ENCODE results near the gene NTSR1. TPM values are rescaled to one million over a fixed set of nuclear protein-coding genes. Genes with fewer than 3 reads are reported as not detected.

NTSR1 gene
- polyA plus RNA-seq, 1 donor from 2014 or later: 0.05 TPM

DNA sequence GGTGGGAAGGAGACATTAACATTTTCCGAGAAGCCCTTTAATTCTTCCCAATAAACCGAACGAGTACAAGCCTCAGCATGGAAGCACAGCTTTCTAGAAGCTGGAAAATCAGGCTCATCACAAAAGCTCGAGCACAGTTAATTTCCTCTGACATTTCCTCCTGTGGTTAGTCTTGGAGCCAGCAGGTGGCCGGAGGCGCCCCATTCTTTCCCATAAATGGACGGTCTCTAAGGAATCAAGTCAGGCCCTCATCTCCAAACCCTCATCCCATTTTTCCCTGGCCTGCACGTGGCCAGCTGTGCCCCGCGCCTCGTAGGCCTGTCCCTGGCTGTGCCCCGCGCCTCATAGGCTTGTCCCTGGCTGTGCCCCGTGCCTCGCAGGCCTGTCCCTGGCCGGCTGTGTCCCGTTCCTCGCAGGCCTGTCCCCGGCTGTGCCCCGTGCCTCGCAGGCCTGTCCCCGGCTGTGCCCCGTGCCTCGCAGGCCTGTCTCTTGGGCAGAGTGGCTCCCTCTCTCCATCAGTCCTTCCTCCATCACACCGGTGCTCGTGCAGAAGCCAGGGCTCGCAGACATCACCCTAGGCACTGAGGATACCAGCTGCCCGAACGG, 19.7 kb upstream of the NTSR1 start:
- no peaks in the 10 kb centered on the region for H3K9me2 ChIP-seq (ENCODE audit: insufficient read depth, low read length)

DNA sequence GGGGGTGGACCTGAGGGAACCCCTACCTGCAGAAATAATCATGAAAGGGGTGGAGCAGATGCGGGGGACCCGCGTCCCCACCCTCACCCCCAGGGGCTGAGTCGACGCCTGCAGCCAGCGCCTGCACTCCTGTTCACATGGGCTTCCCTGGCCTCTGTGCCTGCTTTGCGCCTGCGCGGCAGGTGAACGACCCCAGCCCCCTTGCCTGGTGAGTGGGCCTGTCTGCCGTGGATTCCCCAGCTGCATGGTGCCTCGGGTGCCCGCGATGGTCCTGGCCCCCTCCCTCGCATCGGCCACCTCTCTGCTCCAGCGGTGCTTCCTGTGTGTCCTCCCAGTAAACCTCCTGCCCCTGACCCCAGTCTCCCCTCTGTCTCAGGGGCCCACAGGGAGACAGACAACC, 18.8 kb upstream of the NTSR1 start:
- H3K9ac ChIP-seq (ENCODE audit: low read length): no peak overlapping the region
- TF ChIP-seq POLR2AphosphoS5 (IDR thresholded peaks at IDR 0.05): no peak
- TF ChIP-seq, protein P1, sequence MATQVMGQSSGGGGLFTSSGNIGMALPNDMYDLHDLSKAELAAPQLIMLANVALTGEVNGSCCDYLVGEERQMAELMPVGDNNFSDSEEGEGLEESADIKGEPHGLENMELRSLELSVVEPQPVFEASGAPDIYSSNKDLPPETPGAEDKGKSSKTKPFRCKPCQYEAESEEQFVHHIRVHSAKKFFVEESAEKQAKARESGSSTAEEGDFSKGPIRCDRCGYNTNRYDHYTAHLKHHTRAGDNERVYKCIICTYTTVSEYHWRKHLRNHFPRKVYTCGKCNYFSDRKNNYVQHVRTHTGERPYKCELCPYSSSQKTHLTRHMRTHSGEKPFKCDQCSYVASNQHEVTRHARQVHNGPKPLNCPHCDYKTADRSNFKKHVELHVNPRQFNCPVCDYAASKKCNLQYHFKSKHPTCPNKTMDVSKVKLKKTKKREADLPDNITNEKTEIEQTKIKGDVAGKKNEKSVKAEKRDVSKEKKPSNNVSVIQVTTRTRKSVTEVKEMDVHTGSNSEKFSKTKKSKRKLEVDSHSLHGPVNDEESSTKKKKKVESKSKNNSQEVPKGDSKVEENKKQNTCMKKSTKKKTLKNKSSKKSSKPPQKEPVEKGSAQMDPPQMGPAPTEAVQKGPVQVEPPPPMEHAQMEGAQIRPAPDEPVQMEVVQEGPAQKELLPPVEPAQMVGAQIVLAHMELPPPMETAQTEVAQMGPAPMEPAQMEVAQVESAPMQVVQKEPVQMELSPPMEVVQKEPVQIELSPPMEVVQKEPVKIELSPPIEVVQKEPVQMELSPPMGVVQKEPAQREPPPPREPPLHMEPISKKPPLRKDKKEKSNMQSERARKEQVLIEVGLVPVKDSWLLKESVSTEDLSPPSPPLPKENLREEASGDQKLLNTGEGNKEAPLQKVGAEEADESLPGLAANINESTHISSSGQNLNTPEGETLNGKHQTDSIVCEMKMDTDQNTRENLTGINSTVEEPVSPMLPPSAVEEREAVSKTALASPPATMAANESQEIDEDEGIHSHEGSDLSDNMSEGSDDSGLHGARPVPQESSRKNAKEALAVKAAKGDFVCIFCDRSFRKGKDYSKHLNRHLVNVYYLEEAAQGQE (IDR thresholded peaks at IDR 0.05; ENCODE audit: borderline replicate concordance): no peak
- TF ChIP-seq MXI1 (conservative IDR thresholded peaks at IDR 0.05; ENCODE audit: poor library complexity, severe bottlenecking): no peak
- TF ChIP-seq, protein P2, sequence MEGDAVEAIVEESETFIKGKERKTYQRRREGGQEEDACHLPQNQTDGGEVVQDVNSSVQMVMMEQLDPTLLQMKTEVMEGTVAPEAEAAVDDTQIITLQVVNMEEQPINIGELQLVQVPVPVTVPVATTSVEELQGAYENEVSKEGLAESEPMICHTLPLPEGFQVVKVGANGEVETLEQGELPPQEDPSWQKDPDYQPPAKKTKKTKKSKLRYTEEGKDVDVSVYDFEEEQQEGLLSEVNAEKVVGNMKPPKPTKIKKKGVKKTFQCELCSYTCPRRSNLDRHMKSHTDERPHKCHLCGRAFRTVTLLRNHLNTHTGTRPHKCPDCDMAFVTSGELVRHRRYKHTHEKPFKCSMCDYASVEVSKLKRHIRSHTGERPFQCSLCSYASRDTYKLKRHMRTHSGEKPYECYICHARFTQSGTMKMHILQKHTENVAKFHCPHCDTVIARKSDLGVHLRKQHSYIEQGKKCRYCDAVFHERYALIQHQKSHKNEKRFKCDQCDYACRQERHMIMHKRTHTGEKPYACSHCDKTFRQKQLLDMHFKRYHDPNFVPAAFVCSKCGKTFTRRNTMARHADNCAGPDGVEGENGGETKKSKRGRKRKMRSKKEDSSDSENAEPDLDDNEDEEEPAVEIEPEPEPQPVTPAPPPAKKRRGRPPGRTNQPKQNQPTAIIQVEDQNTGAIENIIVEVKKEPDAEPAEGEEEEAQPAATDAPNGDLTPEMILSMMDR (IDR thresholded peaks at IDR 0.05; ENCODE audit: poor library complexity, severe bottlenecking): no peak
- TF ChIP-seq EZH2 (IDR thresholded peaks at IDR 0.05; ENCODE audit: borderline replicate concordance, insufficient read depth, low read length, poor library complexity, severe bottlenecking): no peak
- TF ChIP-seq SMC3 (conservative IDR thresholded peaks at IDR 0.05; ENCODE audit: poor library complexity): no peak
- no peak for TF ChIP-seq RAD21 (conservative IDR thresholded peaks at IDR 0.05)
- TF ChIP-seq TAF1 (IDR thresholded peaks at IDR 0.05; ENCODE audit: low read depth): no peak
- TF ChIP-seq EP300 (conservative IDR thresholded peaks at IDR 0.05; ENCODE audit: poor library complexity, severe bottlenecking): no peak
- H3K9me2 ChIP-seq (ENCODE audit: insufficient read depth, low read length): no peaks in the 10 kb centered on the region
- H3F3A ChIP-seq (ENCODE audit: insufficient read depth, low read length, poor library complexity, severe bottlenecking): peaks cover 7% of the 10 kb centered on the region
- no peak overlapping the region for H3K27ac ChIP-seq (ENCODE audit: low read length)
- no peak overlapping the region for H3K4me2 ChIP-seq (ENCODE audit: low read length)
- no peaks in the 10 kb centered on the region for H3K27me3 ChIP-seq (ENCODE audit: insufficient read depth, low read depth, low read length)
- no peaks in the 10 kb centered on the region for H3K9me3 ChIP-seq (ENCODE audit: low read length)
- H4K20me1 ChIP-seq (ENCODE audit: insufficient read depth): no peaks in the 10 kb centered on the region
- no peaks in the 10 kb centered on the region for H3K79me2 ChIP-seq (replicated peaks; ENCODE audit: insufficient read depth, low read length)
- H3K4me3 ChIP-seq (ENCODE audit: low read length): no peak overlapping the region
- H2AFZ ChIP-seq (ENCODE audit: low read depth, low read length): no peak overlapping the region
- no peaks in the 10 kb centered on the region for H3K36me3 ChIP-seq (ENCODE audit: insufficient read depth, low read length)

More for the DNA sequence above, 19.7 kb upstream of the NTSR1 start:
- TF ChIP-seq POLR2AphosphoS5 (IDR thresholded peaks at IDR 0.05): no peak
- TF ChIP-seq, protein P2 (IDR thresholded peaks at IDR 0.05; ENCODE audit: poor library complexity, severe bottlenecking): no peak
- TF ChIP-seq, protein P1 (IDR thresholded peaks at IDR 0.05; ENCODE audit: borderline replicate concordance): no peak
- Histone ChIP-seq H3K9ac (ENCODE audit: low read length) (no peak overlapping the region), H3K79me2 (replicated peaks; ENCODE audit: insufficient read depth, low read length) (no peaks in the 10 kb centered on the region), H3K36me3 (ENCODE audit: insufficient read depth, low read length) (no peaks in the 10 kb centered on the region), H2AFZ (ENCODE audit: low read depth, low read length) (no peak overlapping the region), H3F3A (ENCODE audit: insufficient read depth, low read length, poor library complexity, severe bottlenecking) (peaks cover 7% of the 10 kb centered on the region), H3K9me3 (ENCODE audit: low read length) (no peaks in the 10 kb centered on the region), H3K4me3 (ENCODE audit: low read length) (no peak overlapping the region), H4K20me1 (ENCODE audit: insufficient read depth) (no peaks in the 10 kb centered on the region), H3K27me3 (ENCODE audit: insufficient read depth, low read depth, low read length) (no peaks in the 10 kb centered on the region), H3K4me2 (ENCODE audit: low read length) (no peak overlapping the region), H3K27ac (ENCODE audit: low read length) (no peak overlapping the region)

All from neural cell (in vitro differentiated cells).